ENCODE results near the gene GNAT1.

GRCh38 chr3:50227390-50228183 lies 36.2 kb downstream of the GNAT1 start:
- TF ChIP-seq REST (IDR thresholded peaks at IDR 0.05; ENCODE audit: insufficient read depth in 1 of 2, low read depth in 2 of 2, low read length in 2 of 2) (no peak), POLR2AphosphoS5 (IDR thresholded peaks at IDR 0.05; ENCODE audit: low read depth, low read length) (peak; percentile 58; the same call in 1 of the 2 replicates), SIN3A (IDR thresholded peaks at IDR 0.05; ENCODE audit: borderline replicate concordance, insufficient read depth, low read length) (0 out of 2 replicates have a peak, but pooled peaks have one; percentile 57), TAF1 (IDR thresholded peaks at IDR 0.05; ENCODE audit: borderline replicate concordance, insufficient read depth, low read length) (no peak), FOXP2 (optimal IDR thresholded peaks at IDR 0.05; ENCODE audit: borderline replicate concordance, extremely low read depth, extremely low read length, insufficient read depth) (peak; percentile 73)
